H1 (cell line): ENCODE measurements around the gene THPO. TPM values are rescaled to one million over a fixed set of nuclear protein-coding genes. Genes with fewer than 3 reads are reported as not detected.

Source experiments
- CHD7 ChIP-seq: fragments of 300-600 bp; sonication (generic); IDR thresholded peaks from 2 replicates; pipeline ENCODE4 v1.7.1; 2012; ENCODE audit warnings: low read length, moderate library complexity, mild to moderate bottlenecking, inconsistent platforms; ENCODE audit not compliant: insufficient replicate concordance
- TCF12 ChIP-seq: IDR thresholded peaks from 2 replicates; pipeline ENCODE4 v1.6.1; 2011; ENCODE audit warnings: low read depth, mild to moderate bottlenecking, low read length
- polyA plus RNA-seq, 7 experiments: library from polyadenylated mRNA; depleted of rRNA in 3 of 7; stranded (reverse) in 5 of 7; unstranded in 2 of 7; fragments of >200 nt in 5 of 7; fragments of 200-250 nt in 2 of 7; gene quantifications; 1 replicate in 5 of 7; 2 replicates in 1 of 7; 4 replicates in 1 of 7; pipeline versions ENCODE4 v1.2.1 to v1.2.3, GENCODE V29; 2011 to 2013; ENCODE audit warnings: missing spikeins in 2 of 7, mixed read lengths in 2 of 7
- total RNA-seq: library from RNA; stranded (reverse); fragmentation: NEBNext Ultra II Directional; extraction: Animal tissue kit (Norgen Biotek cat#: 25700); gene quantifications from 2 replicates; pipeline ENCODE4 v1.2.1, GENCODE V29; 2021

THPO gene
- total and polyA plus RNA-seq, 2 of the 8 experiments (the other 6 are each of a cell fraction or from before 2014, with no cell fraction given) = 0.82 to 1.2 TPM

- TF ChIP-seq CHD7 (no peak), TCF12 (no peak)
These were observed 11.4 kb upstream of the THPO start (continued) for GRCh38 chr3:184389384-184389783.
